Thyroid gland (tissue), 4 donors: ENCODE measurements around the gene IL17B. TPM values are rescaled to one million over a fixed set of nuclear protein-coding genes. Genes with fewer than 3 reads are reported as not detected.

ENCODE experiments used
- DNase-seq, 2 donors: peaks; one replicate each; pipeline ENCODE4 v3.0.0-alpha.2; 2019
- H3K27ac ChIP-seq, 3 donors: fragments of 200-600 bp; sonication (generic); 1 replicate in 2 of 3; 2 replicates in 1 of 3; pipeline ENCODE4 v1.5.1; 2016 to 2019; ENCODE audit warnings: mild to moderate bottlenecking in 1 of 3, moderate library complexity in 1 of 3
- H3K27me3 ChIP-seq: fragments of 200-600 bp; sonication (generic); one replicate; pipeline ENCODE4 v1.5.1; 2019
- H3K36me3 ChIP-seq, 2 donors: fragments of 200-600 bp; sonication (generic); one replicate each; pipeline ENCODE4 v1.5.1; 2016 to 2019
- H3K4me1 ChIP-seq, 2 donors: fragments of 200-600 bp; sonication (generic); one replicate each; pipeline ENCODE4 v1.5.1; 2017 to 2019
- H3K4me3 ChIP-seq, 3 donors: fragments of 200-600 bp; sonication (generic); replicated peaks in 1 of 3; 1 replicate in 2 of 3; 2 replicates in 1 of 3; pipeline ENCODE4 v1.5.1; 2016; ENCODE audit warnings: mild to moderate bottlenecking in 1 of 3
- H3K9me3 ChIP-seq: fragments of 200-600 bp; sonication (generic); one replicate; pipeline ENCODE4 v1.5.1; 2017
- CTCF ChIP-seq, 6 experiments: fragments of 200-600 bp in 3 of 6; fragments of 450-650 bp in 3 of 6; sonication (generic) in 3 of 6; IDR thresholded peaks; one replicate each; pipeline ENCODE4 v1.5.1; 2016 to 2019; ENCODE audit warnings: antibody characterized with exemption in 6 of 6, mild to moderate bottlenecking in 2 of 6, inconsistent platforms in 1 of 6, moderate library complexity in 1 of 6
- POLR2A ChIP-seq, 2 donors: fragments of 450-650 bp; IDR thresholded peaks; one replicate each; pipeline ENCODE4 v1.6.1; 2017; ENCODE audit warnings: antibody characterized with exemption in 2 of 2, mild to moderate bottlenecking in 2 of 2, moderate library complexity in 1 of 2
- WGBS, 2 donors: methylation state at CpG; one replicate each; pipeline ENCODE4 v1.1.5; 2017; 5-methylcytosine and 5-hydroxymethylcytosine counted together
- intact Hi-C: fragments of 100-400 bp; cut with DNase I; formaldehyde crosslinking; loops from one replicate; pipeline ENCODE4 v1.15.1; 2023
- microRNA counts, 2 donors: library from miRNA; unstranded; fragments of <30 nt; microRNA quantifications; one replicate each; lab custom pipeline; 2016 to 2017
- total RNA-seq, 4 donors: library from RNA; depleted of rRNA; stranded (reverse); fragments of >200 nt; gene quantifications; one replicate each; pipeline ENCODE4 v1.2.3, GENCODE V29; 2016

The IL17B gene
- total RNA-seq, 4 donors from 2014 or later: 1.7 TPM; not detected in 3

- no peak for DNase-seq
- Histone ChIP-seq H3K4me3 (no peak overlapping the region), H3K27ac (no peak overlapping the region), H3K27me3 (no peaks in the 10 kb centered on the region), H3K4me1 (peaks cover 11 to 12% of the 10 kb centered on the region in 2 donors), H3K9me3 (no peaks in the 10 kb centered on the region), H3K36me3 (no peaks in the 10 kb centered on the region)
- intact Hi-C loops: loop anchor here (5.0 kb wide), 1 partner anchor 108 kb away; no protein-coding TSS in a partner anchor
- TF ChIP-seq POLR2A (IDR thresholded peaks at IDR 0.05): no peak
- no peak for TF ChIP-seq CTCF (IDR thresholded peaks at IDR 0.05)
- WGBS, 2 donors: 86 to 88% methylated on average over 2 of the region's 2 CpGs
These were observed 54.5 kb downstream of the IL17B start for GRCh38 chr5:149324641-149325040.

MicroRNAs encoded within 50 kb of the gene (microRNA counts, 767-probe panel; counts per million panel counts)
- 4,182 to 7,804 counts per million in 2 donors for microRNA hsa-miR-143-3p (lab: Ali Mortazavi, UCI)

Other genes starting within 250 kb of the IL17B start
- 10 to 100 TPM; 10.5 to 30.4 (median 22.3) TPM for gene ABLIM3, start 237.8 kb downstream of the IL17B start, total RNA-seq
- 10 to 100 TPM; 15.9 to 43.1 (median 26.8) TPM for gene AFAP1L1, start 107.4 kb downstream of the IL17B start, total RNA-seq
- 10 to 100 TPM; 12.6 to 19.6 (median 13.7) TPM for gene GRPEL2, start 33.8 kb downstream of the IL17B start, total RNA-seq
- 1 to 10 TPM; 1.8 to 4.4 (median 2.4) TPM for gene PCYOX1L, start 21.2 kb downstream of the IL17B start, total RNA-seq
- gene CSNK1A1, start 172.1 kb upstream of the IL17B start, total RNA-seq: 100 to 1,000 TPM; 183 to 262 (median 202) TPM
- 1 to 10 TPM; 4.4 to 6.2 (median 5.5) TPM for gene ARHGEF37, start 202.2 kb upstream of the IL17B start, total RNA-seq